SIG-M5 treated with dmso at 0.1 percent for 504 hours (cell line): Measurements from ENCODE around the gene CRTAP.
"Not testable (repeated sequence)": the region's sequence is repeated elsewhere in the genome, so short reads cannot be mapped to it uniquely, and the experiment has no call there.

Experiments used
- DNase-seq: peaks from one replicate; lab custom pipeline; 2025; ENCODE audit not compliant: unreplicated experiment; lab: John Stamatoyannopoulos, UW

CRTAP gene

DNA sequence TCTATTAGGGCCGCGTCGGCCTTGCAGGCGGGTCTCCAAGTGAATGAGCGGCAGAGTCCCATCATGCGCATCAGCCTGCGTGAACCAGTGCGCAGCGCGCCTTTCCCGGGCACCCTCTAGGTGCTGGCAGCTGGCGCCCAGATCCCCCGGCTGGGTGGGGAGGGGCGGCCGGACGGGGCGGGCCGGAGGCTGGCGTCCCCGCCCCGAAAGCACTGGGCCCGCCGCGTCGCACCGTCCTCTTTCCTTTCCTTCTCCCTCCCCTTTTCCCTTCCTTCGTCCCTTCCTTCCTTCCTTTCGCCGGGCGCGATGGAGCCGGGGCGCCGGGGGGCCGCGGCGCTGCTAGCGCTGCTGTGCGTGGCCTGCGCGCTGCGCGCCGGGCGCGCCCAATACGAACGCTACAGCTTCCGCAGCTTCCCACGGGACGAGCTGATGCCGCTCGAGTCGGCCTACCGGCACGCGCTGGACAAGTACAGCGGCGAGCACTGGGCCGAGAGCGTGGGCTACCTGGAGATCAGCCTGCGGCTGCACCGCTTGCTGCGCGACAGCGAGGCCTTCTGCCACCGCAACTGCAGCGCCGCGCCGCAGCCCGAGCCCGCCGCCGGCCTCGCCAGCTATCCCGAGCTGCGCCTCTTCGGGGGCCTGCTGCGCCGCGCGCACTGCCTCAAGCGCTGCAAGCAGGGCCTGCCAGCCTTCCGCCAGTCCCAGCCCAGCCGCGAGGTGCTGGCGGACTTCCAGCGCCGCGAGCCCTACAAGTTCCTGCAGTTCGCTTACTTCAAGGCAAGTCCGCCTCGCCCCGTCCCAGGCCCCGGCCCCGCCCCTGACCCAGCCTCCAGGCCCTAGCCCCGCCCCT is at the start of gene CRTAP:
Gene CRTAP (plus strand): TSS at position 243 of the 850 bp plus-strand sequence. CDS start 64 bp downstream, at position 307.
- peak; percentile 87 for DNase-seq

DNA sequence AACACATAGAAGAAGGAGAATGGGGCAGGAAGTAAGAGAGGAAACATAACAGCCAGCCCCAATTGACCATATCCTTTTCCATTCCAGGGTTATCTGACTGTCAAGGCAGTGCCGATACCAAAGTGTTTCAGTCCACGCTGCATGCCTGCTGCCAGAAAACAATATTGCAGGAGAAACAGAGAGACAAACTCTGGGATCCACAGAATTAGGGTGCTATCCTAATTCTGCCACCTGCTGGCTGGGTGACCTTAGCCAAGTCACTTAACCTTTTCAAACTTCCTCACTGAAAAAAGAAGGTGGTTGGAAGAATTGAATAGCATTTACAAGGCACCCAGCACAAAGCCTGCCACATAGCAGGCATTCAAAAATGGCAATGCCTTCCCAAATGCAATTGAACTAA is 48.9 kb upstream of the CRTAP start:
- no peak for DNase-seq

DNA sequence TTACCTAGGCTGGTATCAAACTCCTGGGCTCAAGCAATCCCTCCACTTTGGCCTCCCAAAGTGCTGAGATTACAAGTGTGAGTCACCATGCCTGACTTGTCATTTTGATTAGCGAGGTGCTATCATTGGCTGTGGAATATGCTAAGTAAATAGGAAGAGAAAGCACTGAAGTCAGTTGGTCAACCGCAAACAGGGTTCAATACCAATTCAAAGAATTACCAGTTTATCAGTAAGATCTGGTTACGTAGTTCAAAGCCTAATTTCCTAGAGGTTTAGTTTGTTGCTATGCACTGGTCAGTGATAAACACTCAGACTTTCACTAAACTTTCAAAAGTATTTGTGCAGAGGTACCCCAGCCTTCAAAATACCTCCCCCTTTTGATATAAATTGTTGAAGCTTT is 46.3 kb upstream of the CRTAP start:
- no peak for DNase-seq

DNA sequence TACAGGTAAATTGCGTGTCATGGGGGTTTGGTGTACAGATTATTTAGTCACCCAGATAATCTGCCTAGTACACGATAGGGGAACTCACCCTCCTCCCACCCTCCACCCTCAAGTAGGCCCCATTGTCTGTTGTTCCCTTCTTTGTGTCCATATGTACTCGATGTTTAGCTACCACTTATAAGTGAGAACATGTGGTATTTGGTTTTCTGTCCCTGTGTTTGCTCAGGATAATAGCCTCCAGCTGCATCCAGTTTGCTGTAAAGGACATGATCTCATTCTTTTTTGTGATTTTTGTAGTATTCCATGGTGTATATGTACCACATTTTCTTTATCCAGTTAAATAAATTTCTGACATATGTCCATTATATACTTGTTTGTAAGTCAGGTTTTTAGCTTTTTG is 44.0 kb upstream of the CRTAP start:
- DNase-seq: not testable (repeated sequence)

DNA sequence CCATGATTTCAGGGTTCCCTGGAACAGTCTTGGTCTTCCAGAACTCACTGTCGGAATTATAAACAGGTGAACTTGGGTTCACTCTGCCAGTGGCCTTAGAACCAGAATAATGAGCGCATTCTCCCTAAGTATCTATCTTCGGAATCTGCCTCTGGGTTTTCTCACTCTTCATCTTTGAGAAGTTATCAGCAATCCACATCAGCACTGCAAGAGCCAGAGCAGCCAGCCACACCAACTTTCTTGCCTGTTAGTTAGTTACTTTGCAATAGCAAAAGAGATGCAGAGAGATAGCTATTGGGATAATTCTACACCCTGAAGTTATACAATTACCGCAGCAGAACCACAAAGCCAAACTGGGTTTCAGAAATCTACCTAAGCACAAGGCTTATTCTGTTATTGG is 42.6 kb upstream of the CRTAP start:
- DNase-seq: no peak

DNA sequence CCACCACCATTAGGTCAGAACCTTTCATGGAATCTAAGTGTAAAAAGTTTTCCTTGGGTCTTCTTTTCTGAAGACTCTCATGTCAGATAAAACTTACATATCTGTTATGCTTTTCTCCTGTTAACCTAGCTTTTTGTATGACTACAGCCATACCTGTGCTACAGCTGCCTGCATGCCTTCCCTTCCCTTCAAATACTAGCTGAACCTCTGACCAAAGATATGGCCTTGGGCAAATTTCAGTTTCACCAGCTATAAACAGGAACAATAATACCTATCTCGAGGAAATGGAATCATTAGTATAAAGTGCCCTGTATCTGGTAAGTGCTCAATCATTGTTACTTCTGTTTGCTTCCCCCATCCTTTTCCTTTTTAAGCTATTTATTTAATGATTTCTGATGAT is 41.9 kb upstream of the CRTAP start:
- no peak for DNase-seq

DNA sequence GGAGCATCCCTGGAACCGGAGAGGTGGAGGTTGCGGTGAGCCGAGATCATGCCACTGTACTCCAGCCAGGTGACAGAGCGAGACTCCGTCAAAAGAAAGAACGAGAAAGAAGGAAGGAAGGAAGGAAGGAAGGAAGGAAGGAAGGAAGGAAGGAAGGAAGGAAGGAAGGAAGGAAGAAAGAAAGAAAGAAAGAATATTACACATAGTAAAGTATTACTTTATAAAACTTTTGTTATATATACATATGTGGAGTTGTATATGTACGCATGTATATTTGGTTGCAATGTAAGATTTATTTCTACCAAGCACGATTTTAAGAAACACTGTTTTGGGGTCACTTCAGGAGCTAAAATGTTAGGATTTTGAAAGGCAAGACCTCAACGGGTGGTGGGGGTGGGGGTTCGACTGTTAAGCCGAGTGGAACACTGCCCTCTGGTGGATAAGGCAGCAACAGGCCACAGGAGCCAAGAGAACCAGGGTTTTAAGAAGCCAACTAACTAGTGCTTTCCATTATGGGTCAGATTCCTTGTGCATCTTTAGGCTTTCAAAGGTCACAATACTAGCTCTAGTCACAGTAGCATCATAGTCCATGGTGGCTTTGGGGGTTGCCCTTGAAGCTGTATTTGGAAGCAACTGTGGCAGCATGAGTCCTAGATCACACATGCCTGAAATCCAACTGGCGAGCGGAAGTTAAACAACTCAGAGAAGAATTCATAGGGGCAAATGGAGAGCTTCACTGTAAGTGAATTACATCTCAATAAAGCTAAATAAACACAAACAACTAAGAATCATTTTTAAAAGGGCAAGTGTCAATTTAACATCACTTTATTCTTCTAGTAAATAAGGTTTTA is 39.4 kb upstream of the CRTAP start:
- DNase-seq: peak; percentile 79

DNA sequence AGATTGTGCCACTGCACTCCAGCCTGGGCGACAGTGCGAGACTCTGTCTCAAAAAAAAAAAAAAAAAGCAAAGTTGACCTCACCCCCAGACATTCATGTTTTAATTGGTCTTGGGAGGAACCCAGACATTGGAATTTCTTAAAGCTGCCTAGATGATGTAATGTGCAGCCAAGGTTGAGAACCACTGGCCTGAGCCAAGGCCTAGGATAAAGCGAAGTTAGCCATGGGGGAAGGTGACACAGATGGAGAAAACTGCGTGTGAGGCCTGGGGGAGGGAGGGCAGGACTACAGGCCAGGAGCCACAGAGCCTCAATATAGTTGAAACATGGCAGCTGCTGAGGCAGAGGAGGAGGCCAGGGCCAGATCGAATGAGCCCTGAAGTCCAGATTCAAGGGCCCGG is 37.8 kb upstream of the CRTAP start:
- no peak for DNase-seq

DNA sequence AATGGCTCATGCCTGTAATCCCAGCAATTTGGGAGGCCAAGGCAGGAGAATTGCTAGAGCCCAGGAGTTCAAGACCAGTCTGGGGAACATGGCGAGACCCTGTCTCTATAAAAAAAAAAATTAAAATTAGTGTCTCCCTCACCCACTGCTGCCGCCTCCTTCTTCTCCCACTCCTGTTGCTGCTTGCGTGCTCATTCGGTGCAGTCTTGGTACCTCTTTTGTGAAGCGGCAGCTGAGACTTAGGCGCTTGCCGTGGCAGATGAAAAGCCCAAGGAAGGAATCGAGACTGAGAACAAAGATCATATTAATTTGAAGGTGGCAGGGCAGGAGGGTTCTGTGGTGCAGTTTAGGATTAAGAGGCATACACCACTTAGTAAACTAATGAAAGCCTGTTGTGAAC is 36.9 kb upstream of the CRTAP start:
- no peak for DNase-seq

DNA sequence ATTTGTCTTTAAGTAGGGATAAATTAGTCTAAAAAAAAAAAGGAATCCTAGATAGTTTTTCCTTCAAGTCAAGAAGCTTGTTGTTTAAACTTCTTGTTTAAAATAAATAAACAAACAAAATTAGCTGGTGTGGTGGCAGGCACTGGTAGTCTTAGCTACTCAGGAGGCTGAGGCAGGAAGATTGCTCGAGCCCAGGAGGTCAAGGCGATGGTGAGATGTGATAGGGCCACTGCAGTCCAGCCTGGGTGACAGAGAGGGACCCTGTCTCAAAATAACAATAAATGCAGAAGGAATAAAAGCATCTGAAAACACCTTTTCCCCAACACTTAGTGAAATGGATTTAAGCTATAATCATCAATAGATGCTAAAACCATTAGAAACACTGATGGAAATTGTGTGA is 35.8 kb upstream of the CRTAP start:
- DNase-seq: no peak

DNA sequence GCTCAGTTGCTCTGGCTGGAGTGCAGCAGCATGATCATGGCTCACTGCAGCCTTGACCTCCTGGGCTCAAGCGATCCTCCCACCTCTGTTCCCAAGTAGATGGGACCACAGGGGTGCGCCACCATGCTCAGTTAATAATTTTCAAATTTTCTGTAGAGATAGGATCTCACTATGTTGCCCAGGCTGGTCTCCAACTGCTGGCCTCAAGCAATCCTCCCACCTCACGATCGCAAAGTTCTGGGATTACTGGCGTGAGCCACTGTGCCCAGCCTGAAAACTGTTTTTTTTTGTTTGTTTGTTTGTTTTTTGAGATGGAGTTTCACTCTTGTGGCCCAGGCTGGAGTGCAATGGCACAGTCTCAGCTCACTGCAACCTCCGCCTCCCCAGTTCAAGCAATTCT is 34.0 kb upstream of the CRTAP start:
- DNase-seq: not testable (repeated sequence)

DNA sequence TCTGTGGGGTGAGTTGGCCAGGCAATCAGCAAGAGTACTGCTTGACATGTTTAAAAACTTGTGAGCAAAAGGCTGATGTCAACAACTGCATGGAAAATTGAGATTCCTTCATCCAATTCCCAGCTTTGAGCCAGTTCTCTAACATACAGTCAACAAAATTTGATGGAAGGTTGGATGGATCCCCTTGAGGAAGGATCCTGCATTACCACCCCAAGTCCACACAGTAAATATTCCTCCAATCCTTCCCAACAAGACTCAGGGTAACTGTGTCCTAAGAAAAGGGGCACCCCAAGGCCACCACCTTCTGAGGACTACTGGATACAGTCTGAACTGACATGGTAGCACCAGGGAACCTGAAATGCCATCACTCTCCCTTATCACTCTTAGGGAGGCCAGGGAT is 32.0 kb upstream of the CRTAP start:
- DNase-seq: no peak

DNA sequence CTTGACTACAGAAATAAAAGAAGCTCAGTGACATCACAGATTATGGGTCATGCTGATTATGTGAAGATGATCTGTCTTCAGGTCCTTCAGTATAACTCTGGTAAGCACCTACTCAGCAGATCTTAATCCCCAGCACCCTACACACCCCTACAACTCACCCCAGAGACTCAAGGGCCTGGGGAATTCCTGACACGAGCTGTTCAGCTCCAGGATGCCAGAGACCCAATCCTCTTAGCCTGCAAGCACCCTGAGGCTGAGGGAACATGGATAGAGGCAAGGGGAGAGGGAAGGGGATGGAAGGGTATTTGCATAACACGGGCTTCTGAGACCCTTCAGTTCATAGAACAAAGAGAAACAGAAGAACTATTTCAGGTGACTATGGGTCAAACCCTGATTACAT is 29.9 kb upstream of the CRTAP start:
- DNase-seq: no peak

DNA sequence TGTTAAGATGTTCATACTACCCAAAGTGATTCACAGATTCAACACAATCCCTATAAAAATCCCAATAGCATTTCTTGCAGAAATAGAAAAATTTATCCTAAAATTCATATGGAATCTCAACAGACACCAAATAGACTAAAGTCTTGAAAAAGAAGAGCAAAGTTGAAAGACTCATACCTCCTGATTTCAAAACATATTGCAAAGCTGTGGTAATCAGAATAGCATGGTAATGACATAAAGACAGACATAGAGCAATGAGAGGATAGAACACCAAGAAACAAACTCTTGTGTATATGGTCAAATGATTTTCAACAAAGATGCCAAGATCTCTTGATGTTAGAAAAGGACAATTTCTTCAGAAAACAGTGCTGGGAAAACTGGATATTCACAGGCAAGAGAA is 25.1 kb upstream of the CRTAP start:
- no peak for DNase-seq

DNA sequence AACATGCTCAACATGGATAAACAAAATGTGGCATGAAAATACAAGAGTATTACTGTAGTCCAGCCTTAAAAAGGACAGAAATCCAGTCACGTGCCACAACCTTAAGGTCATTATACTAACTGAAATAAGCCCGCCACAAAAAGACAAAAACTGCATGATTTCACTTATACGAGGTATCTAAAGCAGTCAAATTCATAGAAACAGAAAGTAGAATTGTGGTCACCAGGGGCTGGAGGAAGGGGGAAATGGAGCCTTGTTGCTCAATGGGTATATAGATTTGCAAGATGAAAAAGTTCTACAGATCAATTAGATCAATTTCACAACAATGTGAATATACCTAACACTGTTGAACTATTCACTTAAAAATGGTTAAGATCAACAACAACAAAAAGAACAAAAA is 24.3 kb upstream of the CRTAP start:
- peak; percentile 82 for DNase-seq

DNA sequence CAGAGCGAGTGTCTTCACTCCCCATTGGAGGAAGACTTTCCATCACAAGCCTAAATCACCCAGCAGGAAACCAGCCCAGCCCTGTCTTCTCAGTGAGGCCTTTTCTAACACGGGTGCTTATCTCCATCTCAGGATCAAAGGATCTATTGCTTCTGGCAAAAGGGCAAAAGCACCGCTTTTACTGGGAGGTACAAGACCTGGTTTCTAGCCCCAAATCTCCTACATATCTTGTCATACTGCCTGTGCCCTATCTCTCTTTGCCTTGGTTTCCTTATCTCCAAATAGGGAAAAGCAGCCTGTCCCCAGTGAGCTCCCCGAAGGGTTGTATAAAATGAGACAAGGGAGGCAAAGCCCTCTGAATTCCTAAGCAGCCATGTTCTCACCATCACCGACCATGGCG is 22.1 kb upstream of the CRTAP start:
- DNase-seq: no peak

DNA sequence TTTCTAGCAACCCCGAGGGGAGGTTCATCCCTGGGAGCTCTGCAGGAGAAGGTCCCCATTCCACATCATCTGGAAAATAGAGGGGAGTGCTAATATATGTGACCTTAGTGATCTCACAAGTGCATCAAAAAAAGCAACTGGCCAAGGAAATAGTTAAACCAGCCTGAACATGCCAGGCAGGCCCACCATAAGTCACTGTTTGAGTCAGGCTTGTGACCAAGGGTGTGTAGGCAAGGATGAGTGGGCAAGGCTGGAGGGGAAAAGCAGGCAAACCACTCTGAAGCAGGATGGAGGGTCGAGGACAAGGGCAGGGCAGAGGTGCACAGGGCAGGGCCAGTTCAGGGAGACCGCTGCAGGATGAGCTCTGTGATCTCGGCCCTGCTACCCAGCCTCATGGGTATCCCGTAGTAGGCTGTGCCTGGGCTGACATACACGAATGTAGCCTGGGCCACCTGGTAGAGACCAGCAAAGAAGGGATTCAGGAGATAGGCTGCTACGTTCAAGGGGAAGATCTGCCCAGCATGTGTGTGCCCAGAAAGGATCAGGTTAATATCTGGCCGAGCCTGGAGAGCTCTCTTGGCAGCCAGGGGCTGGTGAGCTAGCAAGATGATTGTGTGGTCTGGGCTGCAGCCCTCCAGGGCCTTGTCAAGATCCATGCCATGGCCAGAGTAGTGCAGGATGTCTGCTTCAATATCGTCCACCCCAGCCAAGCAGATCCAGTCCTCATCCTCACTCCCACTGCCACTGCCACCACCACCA is 21.1 kb upstream of the CRTAP start:
- DNase-seq: no peak

DNA sequence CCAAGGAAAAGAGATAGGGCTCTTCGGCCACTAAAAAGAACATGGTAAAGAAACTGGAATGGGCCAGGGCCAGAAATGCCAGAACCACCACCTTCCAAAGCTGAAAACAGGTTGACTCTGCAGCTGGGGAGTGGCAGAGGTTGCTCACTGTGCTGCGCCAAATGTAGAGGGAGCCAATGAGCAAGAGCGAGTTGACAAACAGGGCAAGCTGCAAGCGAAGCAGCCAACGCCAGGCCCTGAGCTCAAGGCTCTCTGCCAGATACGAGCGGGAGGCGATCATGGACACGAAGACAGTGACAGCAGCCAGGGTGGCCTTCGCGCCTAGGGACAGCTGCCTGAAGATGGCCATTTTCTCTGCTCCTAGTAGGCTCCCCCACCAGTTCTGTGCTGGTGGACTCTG is 20.0 kb upstream of the CRTAP start:
- no peak for DNase-seq

DNA sequence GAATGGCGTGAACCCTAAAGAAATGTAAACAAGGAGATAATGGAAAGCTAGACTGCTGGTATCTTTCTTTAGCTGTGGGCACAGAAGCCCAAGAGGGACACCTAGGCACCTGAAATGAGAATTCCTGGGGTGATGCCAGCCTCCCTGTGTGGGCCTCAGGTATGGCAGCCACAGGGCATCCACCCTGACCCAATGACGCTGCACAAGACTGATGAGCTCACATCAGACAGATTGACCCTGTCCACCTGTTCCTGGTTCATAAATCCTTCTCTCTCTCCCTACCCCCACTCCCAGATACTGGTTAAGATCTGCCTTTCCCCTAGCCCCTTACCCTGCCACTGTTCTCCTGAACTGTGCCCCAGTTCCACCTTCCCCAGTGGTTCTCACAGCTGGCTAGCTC is 18.4 kb upstream of the CRTAP start:
- no peak for DNase-seq

DNA sequence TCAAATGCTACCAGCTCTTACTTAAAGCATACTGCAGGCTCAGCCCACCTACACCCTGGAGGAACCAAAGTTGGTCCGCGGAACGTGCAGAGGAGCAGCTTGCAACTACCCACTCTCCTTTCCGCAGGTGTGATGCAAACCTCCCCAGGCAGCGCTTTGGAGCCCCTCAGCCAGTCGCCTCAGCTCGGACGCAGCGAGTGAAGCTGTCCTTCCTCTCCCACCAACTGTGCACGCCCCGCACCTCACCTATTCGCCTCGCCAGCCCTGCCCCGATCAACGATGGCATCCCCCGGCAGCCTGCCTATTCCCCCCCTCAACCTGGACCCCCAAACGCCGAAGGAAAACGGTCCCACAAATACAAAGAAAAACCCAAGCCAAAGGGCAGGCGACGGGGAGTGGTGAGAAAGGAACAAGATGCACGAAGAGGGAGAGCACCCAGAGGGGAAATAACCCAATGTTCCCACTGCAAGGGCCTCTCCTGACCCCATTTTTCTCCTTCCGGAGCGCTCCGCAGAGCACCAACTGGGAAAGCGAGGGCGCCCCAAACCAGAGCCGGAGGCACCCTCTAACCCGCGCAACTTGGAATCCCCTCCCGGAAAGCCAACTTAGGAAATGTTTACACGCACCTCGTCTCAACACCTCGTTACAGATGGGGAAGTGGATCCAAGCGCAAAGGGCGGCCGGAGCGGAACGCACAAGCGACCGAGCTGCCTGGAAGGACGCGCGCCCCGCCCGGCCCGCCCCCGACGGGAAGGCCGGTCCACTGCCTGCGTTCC is 17.5 kb upstream of the CRTAP start:
- peak; percentile 58 for DNase-seq
